ENCODE results near the gene PNPLA8.
"Not testable (repeated sequence)": the region's sequence is repeated elsewhere in the genome, so short reads cannot be mapped to it uniquely, and the experiment has no call there.

The PNPLA8 gene

GRCh38 chr7:108529341-108529740 is 3.4 kb upstream of the PNPLA8 start:
- peak; percentile 90 for DNase-seq

GRCh38 chr7:108528183-108528712 is 2.3 kb upstream of the PNPLA8 start:
- DNase-seq, result peak; percentile 65

GRCh38 chr7:108526768-108527017 is 758 bp upstream of the PNPLA8 start:
- no peak for DNase-seq

- no peak for DNase-seq
These were observed 479 bp downstream of the PNPLA8 start for GRCh38 chr7:108525327-108525984.

- no peak for DNase-seq
These were observed 3.2 kb downstream of the PNPLA8 start for GRCh38 chr7:108522780-108523179.

DNA sequence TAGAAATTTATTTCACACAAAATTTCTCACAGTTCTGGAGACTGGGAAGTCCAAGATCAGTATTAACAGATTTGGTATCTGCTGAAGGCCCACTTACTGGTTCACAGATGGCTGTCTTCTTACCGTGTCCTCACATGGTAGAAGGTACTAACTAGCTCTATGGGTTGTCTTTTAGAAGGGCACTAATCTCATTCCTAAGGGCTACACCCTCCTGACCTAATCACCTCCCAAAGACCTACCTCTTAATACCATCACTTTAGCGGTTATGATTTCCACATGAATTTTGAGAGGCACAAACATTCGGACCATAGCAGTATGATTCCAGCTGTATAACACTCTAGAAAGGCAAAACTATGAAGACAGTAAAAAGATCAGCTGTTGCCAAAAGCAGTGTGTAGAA is 8.0 kb downstream of the PNPLA8 start:
- no peak for DNase-seq

DNA sequence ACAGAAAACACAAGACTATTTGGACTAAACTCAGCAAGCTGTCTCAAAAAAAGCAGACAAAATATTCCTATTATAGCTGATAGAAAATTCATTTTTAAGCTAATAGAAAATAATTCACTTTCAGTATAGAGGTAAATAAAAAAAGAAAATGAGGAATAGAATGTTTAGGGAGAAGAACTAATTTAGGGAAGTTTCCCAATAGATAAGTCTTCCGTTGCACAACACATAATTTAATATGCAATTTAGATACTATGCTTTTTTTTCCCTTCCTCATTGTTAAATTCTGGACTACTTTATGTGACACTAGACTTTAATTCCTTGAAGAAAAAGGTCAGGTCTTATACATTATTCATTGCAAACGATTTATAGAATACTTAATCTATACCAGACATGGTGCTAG is 10.3 kb downstream of the PNPLA8 start:
- DNase-seq, result no peak

GRCh38 chr7:108515013-108515412 is 10.9 kb downstream of the PNPLA8 start:
- no peak for DNase-seq

DNA sequence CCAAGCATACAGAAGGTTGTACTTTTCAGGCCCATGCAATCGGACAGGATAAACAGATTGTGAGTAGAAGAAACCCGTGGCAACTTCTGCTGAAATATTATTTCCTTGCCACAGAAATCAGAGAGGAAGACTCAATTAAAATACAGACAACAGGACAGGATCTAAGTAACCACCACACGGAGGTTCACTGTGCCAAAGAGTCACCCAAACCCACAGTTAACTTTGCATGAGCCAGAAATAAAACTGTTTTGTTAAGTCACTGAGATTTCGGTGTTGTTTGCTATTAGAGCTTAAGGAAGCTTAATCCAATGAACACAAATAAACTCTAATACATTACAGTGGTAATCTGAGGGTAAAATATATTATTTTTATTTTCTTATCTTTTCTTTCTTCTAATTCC is 14.0 kb downstream of the PNPLA8 start:
- DNase-seq, result no peak

DNA sequence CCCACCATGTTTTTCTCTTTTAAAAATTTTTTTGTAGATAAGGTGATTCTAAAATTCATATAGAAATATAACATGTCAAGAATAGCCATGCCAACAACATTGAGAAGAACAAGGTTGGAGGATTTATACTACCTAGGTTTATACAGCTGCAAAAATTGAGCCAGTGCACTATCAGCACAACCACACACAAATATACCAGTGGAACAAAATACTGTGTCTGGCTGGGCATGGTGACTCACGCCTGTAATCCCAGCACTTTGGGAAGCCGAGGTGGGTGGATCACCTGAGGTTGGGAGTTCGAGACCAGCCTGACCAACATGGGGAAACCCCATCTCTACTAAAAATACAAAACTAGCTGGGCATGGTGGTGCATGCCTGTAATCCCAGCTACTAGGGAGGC is 21.4 kb downstream of the PNPLA8 start:
- DNase-seq, result not testable (repeated sequence)

GRCh38 chr7:108503112-108504026 is 22.6 kb downstream of the PNPLA8 start:
- no peak for DNase-seq

DNA sequence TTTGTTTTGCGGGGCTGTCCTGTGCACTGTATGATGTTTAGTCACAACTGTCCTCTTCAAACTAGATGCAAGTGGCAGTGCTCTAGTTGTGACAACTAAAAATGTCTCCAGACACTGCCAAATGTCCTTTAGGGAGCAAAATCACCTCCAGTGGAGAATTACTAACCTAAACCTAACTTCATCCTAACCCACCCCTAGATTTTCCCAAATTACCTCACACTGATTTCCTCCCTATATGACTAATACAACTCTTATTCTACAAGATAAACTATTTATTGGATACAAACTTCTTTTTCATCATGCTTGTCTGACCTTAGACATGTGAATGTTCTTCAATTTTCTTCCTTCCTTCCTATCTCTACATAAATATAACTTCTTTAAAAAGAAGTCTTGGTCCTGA is 26.4 kb downstream of the PNPLA8 start:
- DNase-seq, result no peak

DNA sequence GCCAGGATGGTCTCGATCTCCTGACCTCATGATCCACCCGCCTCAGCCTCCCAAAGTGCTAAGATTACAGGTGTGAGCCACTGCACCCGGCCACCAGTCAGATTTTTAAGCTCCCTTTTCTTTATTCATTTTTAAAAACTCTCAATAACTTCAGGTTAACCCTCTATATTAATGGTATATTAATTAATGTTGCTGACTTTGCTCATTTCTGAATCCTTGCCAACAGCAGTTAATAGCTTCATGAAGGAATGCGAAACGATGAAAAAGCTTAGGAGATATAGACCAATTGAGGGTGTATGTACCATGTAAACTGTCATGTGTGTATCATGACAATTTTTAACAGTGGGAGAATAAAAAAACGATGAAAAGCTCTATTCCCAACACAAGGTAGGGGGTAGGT is 27.5 kb downstream of the PNPLA8 start:
- DNase-seq, result no peak

DNA sequence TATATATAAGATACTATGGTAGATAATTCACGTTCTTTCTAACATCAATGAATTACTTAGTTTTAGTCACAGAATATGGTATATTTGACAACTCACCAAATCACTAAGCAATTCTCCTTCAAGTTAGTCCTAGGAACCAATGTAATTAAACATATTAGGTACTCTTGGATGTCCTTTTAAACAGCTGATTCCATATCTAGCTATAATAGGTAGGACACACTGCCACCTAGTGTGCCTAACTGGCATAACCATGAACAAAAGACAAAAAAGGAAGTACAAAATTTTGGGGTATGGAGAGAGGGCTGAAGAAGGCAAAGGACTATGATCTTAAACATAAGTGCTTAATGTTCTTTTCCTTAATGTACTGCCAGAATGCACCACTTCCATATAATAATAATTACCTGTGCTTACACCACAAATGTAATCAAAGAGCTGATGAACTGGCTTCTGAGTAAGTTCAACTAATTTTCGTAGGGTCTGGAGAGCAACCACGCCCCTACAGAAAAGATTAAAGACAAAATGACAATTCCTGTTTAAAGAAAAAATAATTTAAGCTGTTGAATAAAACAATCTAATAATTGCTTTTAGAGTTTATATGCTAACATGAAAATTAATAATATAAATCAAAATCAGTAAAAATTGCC is 28.7 kb downstream of the PNPLA8 start:
- peak; percentile 46 for DNase-seq

- DNase-seq, result no peak
These were observed 33.2 kb downstream of the PNPLA8 start for GRCh38 chr7:108492742-108493141.

DNA sequence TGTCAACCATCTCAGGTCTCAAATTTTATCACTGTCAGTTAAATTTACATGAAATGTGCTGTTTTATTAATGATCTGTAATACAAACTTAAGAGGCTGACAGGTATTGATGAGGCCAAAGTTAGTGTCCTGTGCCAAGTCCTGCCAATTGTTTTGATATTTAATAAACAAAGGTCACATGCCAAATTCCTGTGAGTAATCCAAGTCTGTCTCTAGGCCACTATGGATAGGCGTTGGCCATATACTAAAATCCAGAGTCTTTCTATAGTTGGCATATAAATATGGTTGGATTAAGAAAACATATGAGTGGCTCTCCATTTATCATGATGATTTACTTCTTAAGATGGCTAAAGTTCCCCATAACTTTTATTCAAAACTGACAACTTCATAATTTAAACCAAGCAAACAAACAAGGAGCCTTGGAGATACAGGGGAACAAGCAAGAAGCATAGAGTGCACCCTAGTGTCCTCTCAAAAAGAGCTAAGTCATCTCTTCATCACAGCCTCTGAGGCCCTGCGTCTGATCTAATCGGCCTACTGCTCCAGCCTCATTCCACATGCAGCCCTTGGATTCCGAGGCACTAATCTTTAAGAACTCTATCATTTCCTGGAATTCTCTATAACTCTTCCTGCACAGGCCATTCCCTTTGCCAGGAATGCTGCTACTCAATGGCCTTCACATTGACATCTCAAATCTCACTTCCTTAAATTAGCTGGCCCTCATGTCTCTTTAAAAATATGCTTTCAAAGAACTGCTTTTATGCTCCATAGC is 37.0 kb downstream of the PNPLA8 start:
- DNase-seq, result no peak

- no peak for DNase-seq
These were observed 38.3 kb downstream of the PNPLA8 start for GRCh38 chr7:108487646-108488045.

- no peak for DNase-seq
These were observed 39.5 kb downstream of the PNPLA8 start for GRCh38 chr7:108486291-108486966.

DNA sequence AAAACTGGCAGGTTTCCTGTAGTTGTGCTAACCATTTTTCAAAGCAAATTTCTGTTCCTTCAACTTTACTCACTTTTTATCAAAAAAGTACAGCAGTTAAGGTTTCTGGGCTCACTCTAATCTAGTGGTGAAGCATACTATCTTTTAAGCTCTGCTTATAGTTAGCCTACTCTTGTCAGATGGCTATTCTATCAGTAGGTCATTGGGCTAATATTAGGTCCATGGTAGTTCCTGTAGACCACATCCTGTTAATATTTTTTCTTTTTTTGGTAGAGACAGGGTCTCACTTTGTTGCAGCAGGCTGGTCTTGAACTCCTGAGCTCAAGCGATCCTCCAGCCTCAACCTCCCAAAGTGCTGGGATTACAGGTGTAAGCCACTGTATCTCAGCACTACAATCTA is 41.8 kb downstream of the PNPLA8 start:
- DNase-seq, result no peak

GRCh38 chr7:108480311-108480710 is 45.6 kb downstream of the PNPLA8 start:
- DNase-seq, result no peak

DNA sequence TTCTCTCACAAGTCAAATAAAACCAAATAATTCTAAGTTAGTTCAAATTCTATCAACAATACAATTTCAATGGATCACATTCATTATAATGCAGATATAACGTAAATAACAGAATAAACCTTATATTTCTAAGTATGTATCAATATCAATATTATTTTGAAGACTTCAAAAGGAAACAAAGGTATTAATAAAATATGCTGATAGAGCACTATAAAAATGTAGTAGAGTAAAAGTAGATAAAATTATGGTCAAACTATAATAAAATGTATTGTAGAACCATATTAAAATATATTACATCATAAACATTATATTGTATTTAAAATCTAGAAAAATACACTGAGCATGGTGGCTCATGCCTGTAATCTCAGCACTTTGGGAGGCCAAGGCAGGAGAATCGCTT is 46.2 kb downstream of the PNPLA8 start:
- DNase-seq, result no peak

DNA sequence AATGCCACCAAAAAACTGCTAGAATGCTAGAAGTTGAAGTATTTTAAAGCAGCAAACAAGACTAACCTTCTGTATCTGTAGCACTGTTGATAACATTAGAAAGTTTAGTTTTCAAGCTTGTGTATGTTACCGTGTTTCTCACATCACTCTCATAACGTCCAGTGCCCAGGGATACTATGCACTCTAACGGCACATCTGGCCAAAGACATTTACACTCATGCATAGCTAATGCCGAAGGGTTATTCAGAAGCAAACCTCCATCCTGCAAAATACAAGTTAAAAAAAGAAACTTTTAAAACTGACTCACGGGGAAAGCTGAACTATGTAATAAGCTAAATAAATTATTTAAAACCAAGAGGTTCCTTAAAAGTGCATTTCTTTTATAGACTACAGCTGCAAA is 46.8 kb downstream of the PNPLA8 start:
- DNase-seq, result no peak

- DNase-seq, result no peak
These were observed 57.7 kb downstream of the PNPLA8 start for GRCh38 chr7:108468246-108468645.
